Neural crest cell (in vitro differentiated cells): ENCODE measurements around the gene OR10A6. TPM values are rescaled to one million over a fixed set of nuclear protein-coding genes. Genes with fewer than 3 reads are reported as not detected.

Experiments
- DNase-seq: peaks from one replicate; pipeline ENCODE4 v3.0.0; 2021; ENCODE audit warnings: low read depth, mixed read lengths, low spot score
- H3K27ac Mint-ChIP-seq: one replicate; pipeline ENCODE4 v1.8.0; 2021; ENCODE audit warnings: mild to moderate bottlenecking, mixed read lengths; ENCODE audit not compliant: unreplicated experiment
- H3K27me3 Mint-ChIP-seq: 2 replicates; pipeline ENCODE4 v1.8.0; 2021; ENCODE audit warnings: low read depth, mild to moderate bottlenecking, mixed read lengths
- H3K36me3 Mint-ChIP-seq: 2 replicates; pipeline ENCODE4 v1.8.0; 2021; ENCODE audit warnings: low read depth, mild to moderate bottlenecking, mixed read lengths
- H3K4me1 Mint-ChIP-seq: 2 replicates; pipeline ENCODE4 v1.8.0; 2021; ENCODE audit warnings: mixed read lengths
- H3K4me3 Mint-ChIP-seq: one replicate; pipeline ENCODE4 v1.8.0; 2021; ENCODE audit warnings: mild to moderate bottlenecking, mixed read lengths
- H3K9me3 Mint-ChIP-seq: 2 replicates; pipeline ENCODE4 v1.8.0; 2021; ENCODE audit warnings: mixed read lengths
- CTCF ChIP-seq: fragments of 200-600 bp; sonication (generic); conservative IDR thresholded peaks from 2 replicates; pipeline ENCODE4 v1.5.0; 2021; ENCODE audit warnings: antibody characterized with exemption, mild to moderate bottlenecking
- total RNA-seq: library from RNA; stranded (reverse); gene quantifications from 2 replicates; pipeline ENCODE4 v1.2.1, GENCODE V29; 2021

Gene OR10A6
- total RNA-seq, 1 donor from 2014 or later = not detected

- Mint-ChIP-seq H3K27ac (no peak overlapping the region), H3K4me3 (no peak overlapping the region)
- no peak for TF ChIP-seq CTCF
Measured at GRCh38 chr11:7964873-7965272, 33.8 kb upstream of the OR10A6 start.

GRCh38 chr11:7964261-7964660 lies 33.2 kb upstream of the OR10A6 start:
- no peak overlapping the region for H3K27ac Mint-ChIP-seq
- DNase-seq = no peak
- no peaks in the 10 kb centered on the region for H3K4me1 Mint-ChIP-seq
- no peak for TF ChIP-seq CTCF
- no peak overlapping the region for H3K4me3 Mint-ChIP-seq
- H3K36me3 Mint-ChIP-seq = no peaks in the 10 kb centered on the region
- peaks cover 2% of the 10 kb centered on the region for H3K9me3 Mint-ChIP-seq
- peaks cover 19% of the 10 kb centered on the region for H3K27me3 Mint-ChIP-seq

More at GRCh38 chr11:7964873-7965272, 33.8 kb upstream of the OR10A6 start:
- peaks cover 16% of the 10 kb centered on the region for H3K27me3 Mint-ChIP-seq
- H3K4me1 Mint-ChIP-seq = no peaks in the 10 kb centered on the region
- no peaks in the 10 kb centered on the region for H3K36me3 Mint-ChIP-seq
- peaks cover 2% of the 10 kb centered on the region for H3K9me3 Mint-ChIP-seq
- no peak for DNase-seq

- TF ChIP-seq CTCF = no peak
- peaks cover 3% of the 10 kb centered on the region for H3K9me3 Mint-ChIP-seq
- DNase-seq = no peak
- no peak overlapping the region for H3K4me3 Mint-ChIP-seq
- H3K4me1 Mint-ChIP-seq = no peaks in the 10 kb centered on the region
- H3K27me3 Mint-ChIP-seq = peaks cover 10% of the 10 kb centered on the region
- no peak overlapping the region for H3K27ac Mint-ChIP-seq
- H3K36me3 Mint-ChIP-seq = no peaks in the 10 kb centered on the region
Measured at GRCh38 chr11:7955191-7955590, 24.1 kb upstream of the OR10A6 start.

GRCh38 chr11:7949934-7950333 lies 18.9 kb upstream of the OR10A6 start:
- H3K4me1 Mint-ChIP-seq = no peaks in the 10 kb centered on the region
- no peaks in the 10 kb centered on the region for H3K36me3 Mint-ChIP-seq
- H3K27me3 Mint-ChIP-seq = peaks cover 34% of the 10 kb centered on the region
- H3K4me3 Mint-ChIP-seq = no peak overlapping the region
- no peak overlapping the region for H3K27ac Mint-ChIP-seq
- no peak for TF ChIP-seq CTCF
- no peaks in the 10 kb centered on the region for H3K9me3 Mint-ChIP-seq
- DNase-seq = no peak

- peaks cover 10% of the 10 kb centered on the region for H3K9me3 Mint-ChIP-seq
- no peak overlapping the region for H3K4me3 Mint-ChIP-seq
- H3K4me1 Mint-ChIP-seq = no peaks in the 10 kb centered on the region
- peaks cover 50% of the 10 kb centered on the region for H3K27me3 Mint-ChIP-seq
- DNase-seq = no peak
- no peak for TF ChIP-seq CTCF
- no peak overlapping the region for H3K27ac Mint-ChIP-seq
- no peaks in the 10 kb centered on the region for H3K36me3 Mint-ChIP-seq
Measured at GRCh38 chr11:7944123-7944522, 13.1 kb upstream of the OR10A6 start.

- Mint-ChIP-seq H3K27me3 (peaks cover 40% of the 10 kb centered on the region), H3K4me1 (no peaks in the 10 kb centered on the region), H3K4me3 (no peak within 1 kb of the TSS), H3K9me3 (peaks cover 12% of the 10 kb centered on the region), H3K36me3 (no peaks in the 10 kb centered on the region), H3K27ac (no peak within 1 kb of the TSS)
- no peak for TF ChIP-seq CTCF
- no peak for DNase-seq
Measured at GRCh38 chr11:7941608-7942007, 10.5 kb upstream of the OR10A6 start, which contains the start of gene OR10A3. TSS of gene OR10A3 (minus strand) at chr11:7941708. CDS start at chr11:7939520, 2,188 bp downstream.
